NB4 (cell line): ENCODE measurements around the gene ARMC3.

Experiments
- CTCF ChIP-seq: IDR thresholded peaks from one replicate; pipeline ENCODE4 v1.5.1; 2012; ENCODE audit warnings: low read depth, low read length
- POLR2A ChIP-seq: IDR thresholded peaks from 2 replicates; pipeline ENCODE4 v1.6.1; 2011; ENCODE audit warnings: mild to moderate bottlenecking; ENCODE audit not compliant: insufficient read length; ENCODE audit errors: extremely low read depth

GRCh38 chr10:22990443-22990842 is 62.6 kb downstream of the ARMC3 start:
- TF ChIP-seq CTCF = no peak
- no peak for TF ChIP-seq POLR2A
